ENCODE measurements around the gene TMEM81.

GRCh38 chr1:205075642-205076155 is 8.6 kb downstream of the TMEM81 start:
- no peak for TF ChIP-seq CTCF (IDR thresholded peaks at IDR 0.05 in 8 of 11, conservative IDR thresholded peaks at IDR 0.05 in 3 of 11)
- TF ChIP-seq POLR2A (IDR thresholded peaks at IDR 0.05), result no peak

Data from spleen (tissue), 7 donors.